Calu3 (cell line): ENCODE results near the gene GUK1. TPM values are rescaled to one million over a fixed set of nuclear protein-coding genes. Genes with fewer than 3 reads are reported as not detected.

Source experiments
- BruUV-seq: library from RNA; stranded (reverse); fragments of 400-500 nt; replicated peaks from 2 replicates; lab custom pipeline; 2021; lab: Mats Ljungman, UMichigan
- CTCF ChIA-PET: fragments of 300-600 bp; sonication (Branson Sonifier 250); formaldehyde crosslinking; loops from one replicate; lab custom pipeline; 2022; ENCODE audit warnings: antibody characterized with exemption; lab: Charles Lee
- DNase-seq: peaks from one replicate; pipeline ENCODE4 v3.0.0; 2022
- H3K27ac Mint-ChIP-seq: one replicate; pipeline ENCODE4 v1.8.0; 2022; ENCODE audit warnings: mixed read lengths; ENCODE audit not compliant: unreplicated experiment
- H3K27me3 Mint-ChIP-seq: one replicate; pipeline ENCODE4 v1.8.0; 2022; ENCODE audit warnings: mixed read lengths; ENCODE audit not compliant: unreplicated experiment
- H3K36me3 Mint-ChIP-seq: one replicate; pipeline ENCODE4 v1.8.0; 2022; ENCODE audit warnings: mild to moderate bottlenecking, moderate library complexity, mixed read lengths; ENCODE audit not compliant: insufficient read depth, unreplicated experiment
- H3K4me1 Mint-ChIP-seq: one replicate; pipeline ENCODE4 v1.8.0; 2022; ENCODE audit warnings: mild to moderate bottlenecking, low read depth, mixed read lengths; ENCODE audit not compliant: unreplicated experiment
- H3K4me3 Mint-ChIP-seq: one replicate; pipeline ENCODE4 v1.8.0; 2022; ENCODE audit warnings: mild to moderate bottlenecking, low read depth, moderate library complexity, mixed read lengths; ENCODE audit not compliant: unreplicated experiment
- H3K9me3 Mint-ChIP-seq: one replicate; pipeline ENCODE4 v1.8.0; 2022; ENCODE audit warnings: low read depth, mixed read lengths; ENCODE audit not compliant: unreplicated experiment
- intact Hi-C: fragments of 100-400 bp; cut with micrococcal nuclease; formaldehyde crosslinking; loops from one replicate; pipeline ENCODE4 v1.10.0; 2022; ENCODE audit not compliant: unreplicated experiment
- total RNA-seq: library from RNA; stranded (reverse); gene quantifications from 2 replicates; pipeline ENCODE4 v1.2.3, GENCODE V29; 2022
- TF ChIP-seq, protein P1 (sequence below): fragments of 200-600 bp; IDR thresholded peaks from one replicate; pipeline ENCODE4 v1.8.0; 2022; ENCODE audit warnings: antibody characterized with exemption; ENCODE audit not compliant: unreplicated experiment

GUK1 gene
- total RNA-seq, 1 experiment from 2014 or later, result 238 TPM

DNA sequence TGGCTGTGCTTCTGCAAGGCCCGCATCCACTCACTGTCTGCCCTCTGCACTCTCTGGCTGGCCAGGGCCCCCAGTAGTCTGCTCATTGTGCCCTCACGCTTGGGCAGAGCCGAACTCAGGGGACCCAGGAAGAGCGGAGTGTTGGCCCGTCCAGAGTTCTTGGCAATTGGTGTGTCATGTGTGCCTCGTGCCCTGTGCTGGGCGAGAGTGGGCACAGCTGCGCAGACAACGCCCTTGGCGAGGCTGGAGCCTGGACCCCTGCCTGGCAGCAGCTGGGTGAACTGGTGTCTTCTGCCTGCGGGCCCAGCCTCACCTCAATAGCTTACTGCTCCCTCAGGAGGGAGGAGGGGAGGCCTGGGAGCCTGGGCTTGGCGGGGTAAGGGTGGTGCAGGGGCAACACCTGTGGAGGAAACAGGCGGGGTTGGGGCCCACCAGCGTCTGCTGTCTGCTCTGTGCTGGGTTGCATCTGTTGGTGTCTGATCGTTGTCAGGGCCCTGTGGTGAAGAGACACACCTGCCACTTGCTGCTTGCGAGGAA is 2.1 kb downstream of the GUK1 start:
- Mint-ChIP-seq H3K27ac (no peak overlapping the region), H3K36me3 (peaks cover 50% of the 10 kb centered on the region), H3K9me3 (no peaks in the 10 kb centered on the region), H3K4me3 (peak overlapping the region; percentile 84), H3K4me1 (peaks cover 20% of the 10 kb centered on the region), H3K27me3 (no peaks in the 10 kb centered on the region)
- no peak for DNase-seq
- CTCF ChIA-PET, result interaction anchor here (0.9 to 2.1 kb wide), 2 partner anchors 11 kb away, joined by 3 to 4 read pairs; no protein-coding TSS in a partner anchor
- TF ChIP-seq, protein P1, sequence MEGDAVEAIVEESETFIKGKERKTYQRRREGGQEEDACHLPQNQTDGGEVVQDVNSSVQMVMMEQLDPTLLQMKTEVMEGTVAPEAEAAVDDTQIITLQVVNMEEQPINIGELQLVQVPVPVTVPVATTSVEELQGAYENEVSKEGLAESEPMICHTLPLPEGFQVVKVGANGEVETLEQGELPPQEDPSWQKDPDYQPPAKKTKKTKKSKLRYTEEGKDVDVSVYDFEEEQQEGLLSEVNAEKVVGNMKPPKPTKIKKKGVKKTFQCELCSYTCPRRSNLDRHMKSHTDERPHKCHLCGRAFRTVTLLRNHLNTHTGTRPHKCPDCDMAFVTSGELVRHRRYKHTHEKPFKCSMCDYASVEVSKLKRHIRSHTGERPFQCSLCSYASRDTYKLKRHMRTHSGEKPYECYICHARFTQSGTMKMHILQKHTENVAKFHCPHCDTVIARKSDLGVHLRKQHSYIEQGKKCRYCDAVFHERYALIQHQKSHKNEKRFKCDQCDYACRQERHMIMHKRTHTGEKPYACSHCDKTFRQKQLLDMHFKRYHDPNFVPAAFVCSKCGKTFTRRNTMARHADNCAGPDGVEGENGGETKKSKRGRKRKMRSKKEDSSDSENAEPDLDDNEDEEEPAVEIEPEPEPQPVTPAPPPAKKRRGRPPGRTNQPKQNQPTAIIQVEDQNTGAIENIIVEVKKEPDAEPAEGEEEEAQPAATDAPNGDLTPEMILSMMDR, result no peak
- no TSS peak for BruUV-seq
- intact Hi-C loops, result no loop called here

DNA sequence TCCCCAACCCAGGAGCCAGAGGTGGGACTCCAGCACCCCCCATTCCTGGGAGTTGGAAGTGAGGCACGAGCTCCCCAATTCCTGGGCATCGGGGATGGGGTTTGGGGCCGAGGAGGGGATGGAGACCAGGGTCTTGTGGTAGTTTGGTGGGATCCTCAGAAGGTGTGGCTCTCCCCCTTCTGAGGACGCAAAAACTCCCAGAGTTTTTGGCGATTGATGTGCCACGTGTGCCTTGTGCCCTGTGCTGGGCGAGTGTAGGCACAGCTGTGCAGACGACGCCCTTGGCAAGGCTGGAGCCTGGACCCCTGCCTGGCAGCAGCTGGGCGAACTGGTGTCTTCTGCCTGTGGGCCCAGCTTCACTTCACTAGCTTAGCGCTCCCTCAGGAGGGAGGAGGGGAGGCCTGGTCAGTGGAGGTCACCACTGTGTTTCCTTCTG is 2.6 kb downstream of the GUK1 start:
- H3K36me3 Mint-ChIP-seq, result peaks cover 55% of the 10 kb centered on the region
- H3K9me3 Mint-ChIP-seq, result no peaks in the 10 kb centered on the region
- intact Hi-C loops, result no loop called here
- BruUV-seq, result no TSS peak
- DNase-seq, result no peak
- CTCF ChIA-PET, result interaction anchor here (0.7 to 2.1 kb wide), 2 partner anchors 12 to 23 kb away, joined by 4 to 6 read pairs; partner anchors contain the start of gene IBA57
- peak overlapping the region; percentile 84 for H3K4me3 Mint-ChIP-seq
- no peaks in the 10 kb centered on the region for H3K27me3 Mint-ChIP-seq
- H3K4me1 Mint-ChIP-seq, result peaks cover 20% of the 10 kb centered on the region
- no peak overlapping the region for H3K27ac Mint-ChIP-seq
- TF ChIP-seq, protein P1, result no peak

DNA sequence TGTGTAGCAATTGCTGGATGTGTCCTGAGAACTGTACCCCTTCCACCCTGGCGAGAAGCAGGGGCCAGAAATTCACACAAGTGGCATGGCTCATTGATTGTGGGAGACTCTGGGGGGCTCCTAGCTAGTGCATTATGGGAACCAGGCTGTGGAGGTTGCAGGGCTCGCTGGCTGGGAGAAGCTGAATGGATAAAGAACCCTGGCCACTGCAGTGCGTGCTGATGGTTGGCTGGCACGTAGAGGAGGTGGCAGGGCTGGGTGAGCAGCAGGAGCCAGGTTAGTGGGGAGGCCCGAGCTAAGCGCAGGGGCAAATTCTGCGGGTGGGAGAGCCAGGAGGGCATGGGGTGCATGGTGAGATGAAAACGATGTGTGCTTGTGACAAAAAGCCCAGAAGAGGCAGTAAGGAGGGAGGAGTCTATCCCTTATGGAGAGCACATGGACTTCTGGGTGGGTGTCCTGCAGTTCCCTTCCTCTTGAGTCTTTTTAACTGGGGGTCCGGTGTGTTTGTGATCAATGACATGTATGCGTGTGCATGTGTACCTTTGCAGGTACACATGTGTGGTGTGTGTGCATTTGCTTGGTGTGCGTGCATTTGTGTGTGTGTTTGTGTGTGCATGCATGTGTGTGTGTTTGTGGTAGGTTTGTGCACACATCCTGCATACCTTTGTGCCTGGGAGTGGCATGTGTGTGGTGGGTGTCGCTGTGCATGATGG is 3.6 kb downstream of the GUK1 start:
- TF ChIP-seq, protein P1, result no peak
- BruUV-seq, result no TSS peak
- peaks cover 20% of the 10 kb centered on the region for H3K4me1 Mint-ChIP-seq
- no peaks in the 10 kb centered on the region for H3K27me3 Mint-ChIP-seq
- intact Hi-C loops, result no loop called here
- DNase-seq, result no peak
- H3K27ac Mint-ChIP-seq, result peak overlapping the region; percentile 18
- peak overlapping the region; percentile 84 for H3K4me3 Mint-ChIP-seq
- peaks cover 59% of the 10 kb centered on the region for H3K36me3 Mint-ChIP-seq
- CTCF ChIA-PET, result no interaction called here
- no peaks in the 10 kb centered on the region for H3K9me3 Mint-ChIP-seq

DNA sequence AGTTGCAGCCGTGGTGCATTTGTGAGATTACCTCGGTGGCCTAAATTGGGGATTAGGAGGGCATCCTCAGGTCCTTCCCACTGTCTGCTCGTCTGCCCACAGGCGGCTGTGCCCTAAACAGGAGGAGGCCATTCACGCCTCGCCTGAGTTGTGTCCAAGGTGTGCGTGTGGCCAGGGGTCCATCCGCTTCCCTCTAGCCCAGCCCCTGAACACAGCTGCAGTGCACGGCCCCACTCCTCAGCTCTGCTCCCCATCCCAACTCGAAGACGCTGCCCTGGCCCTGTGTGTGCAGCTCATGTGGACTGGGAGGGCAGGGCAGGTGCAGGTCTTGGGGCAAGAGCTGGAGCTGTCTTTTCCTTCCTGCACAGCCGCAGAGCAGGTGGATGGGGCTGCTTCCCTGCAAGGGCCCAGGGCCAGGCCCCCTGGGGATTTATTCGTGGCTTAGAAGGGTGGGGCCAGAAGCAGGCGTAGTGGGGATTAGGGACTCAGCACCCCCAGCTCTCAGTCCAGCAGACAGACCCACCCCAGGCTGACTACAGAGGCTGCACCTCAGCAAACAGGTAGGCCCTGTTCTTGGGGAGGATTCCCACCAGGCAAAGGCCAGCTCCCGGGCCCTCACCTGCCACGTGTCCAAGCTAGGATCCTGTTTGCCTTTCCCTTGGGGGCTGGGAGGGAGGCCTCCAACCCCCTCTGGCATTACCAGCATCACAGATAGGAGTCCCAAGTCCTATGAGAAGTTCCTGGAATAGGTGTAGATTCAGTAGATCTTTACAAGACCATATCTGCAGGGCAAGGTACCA is 4.3 kb downstream of the GUK1 start:
- no peak overlapping the region for H3K27ac Mint-ChIP-seq
- H3K9me3 Mint-ChIP-seq, result no peaks in the 10 kb centered on the region
- intact Hi-C loops, result no loop called here
- CTCF ChIA-PET, result interaction anchor here (1.0 kb wide), 1 partner anchor 21 kb away, joined by 3 read pairs; the partner anchor contains the start of gene IBA57
- DNase-seq, result no peak
- no TSS peak for BruUV-seq
- TF ChIP-seq, protein P1, result no peak
- H3K36me3 Mint-ChIP-seq, result peaks cover 65% of the 10 kb centered on the region
- H3K27me3 Mint-ChIP-seq, result no peaks in the 10 kb centered on the region
- H3K4me3 Mint-ChIP-seq, result peak overlapping the region; percentile 84
- H3K4me1 Mint-ChIP-seq, result peaks cover 20% of the 10 kb centered on the region
